RWPE2 (cell line): Measurements from ENCODE around the gene SCLY.

Experiments
- ATAC-seq: fragments of 200-7000 bp; cut with Tn5 transposase; 3 replicates; pipeline ENCODE4 v1.9.1; 2021; ENCODE audit warnings: low read depth
- DNase-seq: peaks from one replicate; pipeline ENCODE4 v3.0.0-alpha.2; 2020; ENCODE audit warnings: low spot score
- H3K27ac ChIP-seq: fragments of 450-650 bp; 2 replicates; pipeline ENCODE4 v1.5.1; 2017; ENCODE audit warnings: mild to moderate bottlenecking; ENCODE audit not compliant: poor library complexity, severe bottlenecking
- H3K27me3 ChIP-seq: fragments of 250-450 bp; sonication (Bioruptor Pico); 2 replicates; pipeline ENCODE4 v1.5.1; 2021; ENCODE audit warnings: mild to moderate bottlenecking, moderate library complexity; ENCODE audit not compliant: insufficient read depth, poor library complexity, severe bottlenecking
- H3K36me3 ChIP-seq: fragments of 250-450 bp; sonication (Bioruptor Pico); 2 replicates; pipeline ENCODE4 v1.5.1; 2020; ENCODE audit warnings: low read depth, mild to moderate bottlenecking, moderate library complexity
- H3K4me1 ChIP-seq: fragments of 250-450 bp; sonication (Bioruptor Pico); 2 replicates; pipeline ENCODE4 v1.5.1; 2021; ENCODE audit warnings: mild to moderate bottlenecking, moderate library complexity; ENCODE audit not compliant: insufficient read depth, poor library complexity, severe bottlenecking
- H3K4me3 ChIP-seq: fragments of 250-450 bp; sonication (Bioruptor Pico); 2 replicates; pipeline ENCODE4 v1.5.1; 2021; ENCODE audit warnings: mild to moderate bottlenecking, moderate library complexity; ENCODE audit not compliant: severe bottlenecking
- H3K9me3 ChIP-seq: fragments of 250-450 bp; sonication (Bioruptor Pico); 2 replicates; pipeline ENCODE4 v1.5.1; 2021; ENCODE audit warnings: mild to moderate bottlenecking, moderate library complexity; ENCODE audit not compliant: severe bottlenecking
- TF ChIP-seq, protein P1 (sequence below): fragments of 450-650 bp; IDR thresholded peaks from one replicate; pipeline ENCODE4 v1.5.1; 2017; ENCODE audit warnings: mild to moderate bottlenecking, moderate library complexity; ENCODE audit not compliant: poor library complexity, severe bottlenecking

Gene SCLY

DNA sequence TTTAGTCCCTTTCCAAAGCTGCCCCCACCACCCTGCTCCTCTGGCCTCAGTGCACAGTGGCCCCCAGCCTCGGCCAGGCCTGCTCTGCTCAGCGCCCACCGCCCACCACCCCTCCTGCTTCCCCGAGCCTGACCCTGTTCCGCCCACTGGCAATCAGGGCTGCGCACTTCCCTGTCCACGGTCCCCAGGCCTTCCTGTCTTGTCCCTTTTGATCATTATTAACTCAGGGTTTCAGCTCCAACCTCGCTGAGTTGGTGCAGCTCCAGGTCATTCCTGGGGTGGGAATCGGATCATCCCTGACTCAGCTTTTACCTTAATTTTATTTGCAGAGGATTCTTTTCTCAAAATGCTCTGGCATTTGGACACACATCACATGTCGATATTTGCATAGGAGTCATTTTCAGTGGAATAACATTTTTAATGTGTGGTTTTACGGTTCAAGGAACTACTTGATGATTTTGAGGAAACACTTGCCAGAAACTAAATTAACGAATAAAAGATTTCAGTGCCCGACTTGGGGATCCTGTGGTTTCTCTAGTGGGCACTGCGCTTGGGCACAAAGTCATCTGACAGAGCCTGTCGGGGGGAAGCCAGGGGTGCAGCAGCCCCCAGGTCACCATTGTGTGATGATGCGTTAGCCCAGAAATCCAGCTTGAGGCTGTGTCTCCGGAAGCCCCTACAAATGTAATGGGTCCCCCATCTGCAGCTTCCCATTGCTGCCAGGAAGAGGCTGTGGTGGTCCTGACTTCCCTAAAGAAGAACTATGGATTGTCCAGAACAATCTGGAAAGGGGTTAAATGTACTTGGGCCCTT, 38.3 kb downstream of the SCLY start:
- H3K4me1 ChIP-seq: no peaks in the 10 kb centered on the region
- no peaks in the 10 kb centered on the region for H3K27me3 ChIP-seq
- ATAC-seq (no peak), DNase-seq (peak; percentile 51)
- H3K9me3 ChIP-seq: no peaks in the 10 kb centered on the region
- TF ChIP-seq, protein P1, sequence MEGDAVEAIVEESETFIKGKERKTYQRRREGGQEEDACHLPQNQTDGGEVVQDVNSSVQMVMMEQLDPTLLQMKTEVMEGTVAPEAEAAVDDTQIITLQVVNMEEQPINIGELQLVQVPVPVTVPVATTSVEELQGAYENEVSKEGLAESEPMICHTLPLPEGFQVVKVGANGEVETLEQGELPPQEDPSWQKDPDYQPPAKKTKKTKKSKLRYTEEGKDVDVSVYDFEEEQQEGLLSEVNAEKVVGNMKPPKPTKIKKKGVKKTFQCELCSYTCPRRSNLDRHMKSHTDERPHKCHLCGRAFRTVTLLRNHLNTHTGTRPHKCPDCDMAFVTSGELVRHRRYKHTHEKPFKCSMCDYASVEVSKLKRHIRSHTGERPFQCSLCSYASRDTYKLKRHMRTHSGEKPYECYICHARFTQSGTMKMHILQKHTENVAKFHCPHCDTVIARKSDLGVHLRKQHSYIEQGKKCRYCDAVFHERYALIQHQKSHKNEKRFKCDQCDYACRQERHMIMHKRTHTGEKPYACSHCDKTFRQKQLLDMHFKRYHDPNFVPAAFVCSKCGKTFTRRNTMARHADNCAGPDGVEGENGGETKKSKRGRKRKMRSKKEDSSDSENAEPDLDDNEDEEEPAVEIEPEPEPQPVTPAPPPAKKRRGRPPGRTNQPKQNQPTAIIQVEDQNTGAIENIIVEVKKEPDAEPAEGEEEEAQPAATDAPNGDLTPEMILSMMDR: no peak
- no peak overlapping the region for H3K27ac ChIP-seq
- H3K36me3 ChIP-seq: no peaks in the 10 kb centered on the region
- no peak overlapping the region for H3K4me3 ChIP-seq

DNA sequence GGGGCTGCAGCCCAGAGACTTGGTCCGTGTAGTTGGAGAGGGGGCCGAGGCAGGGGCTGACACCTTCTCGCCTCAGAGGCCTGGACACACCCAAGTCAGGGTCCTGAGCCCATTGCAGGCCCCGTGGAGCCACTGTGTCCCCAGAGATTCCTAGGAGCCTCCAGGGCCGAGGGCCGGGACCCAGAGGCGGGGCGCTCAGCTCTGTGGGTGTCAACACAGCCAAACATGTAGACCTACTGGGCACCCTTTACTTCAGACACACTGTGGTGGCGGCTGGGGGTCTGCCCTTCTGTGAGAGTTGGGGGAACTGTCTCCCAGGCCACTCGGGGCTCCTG, 38.9 kb downstream of the SCLY start:
- TF ChIP-seq, protein P1: no peak
- Histone ChIP-seq H3K4me3 (no peak overlapping the region), H3K27me3 (no peaks in the 10 kb centered on the region), H3K27ac (no peak overlapping the region), H3K9me3 (no peaks in the 10 kb centered on the region), H3K36me3 (no peaks in the 10 kb centered on the region), H3K4me1 (no peaks in the 10 kb centered on the region)
- DNase-seq: peak; percentile 44
- no peak for ATAC-seq

GRCh38 chr2:238100049-238100820, 39.4 kb downstream of the SCLY start, which contains the start of gene ESPNL:
Gene ESPNL (plus strand): TSS chr2:238100340. CDS start chr2:238100420, 80 bp downstream.
- no peak for ATAC-seq
- no peak within 1 kb of the TSS for H3K27ac ChIP-seq
- no peaks in the 10 kb centered on the region for H3K9me3 ChIP-seq
- no peaks in the 10 kb centered on the region for H3K4me1 ChIP-seq
- no peaks in the 10 kb centered on the region for H3K27me3 ChIP-seq
- no peaks in the 10 kb centered on the region for H3K36me3 ChIP-seq
- DNase-seq: peak; percentile 52
- H3K4me3 ChIP-seq: no peak within 1 kb of the TSS
- TF ChIP-seq, protein P1: no peak

DNA sequence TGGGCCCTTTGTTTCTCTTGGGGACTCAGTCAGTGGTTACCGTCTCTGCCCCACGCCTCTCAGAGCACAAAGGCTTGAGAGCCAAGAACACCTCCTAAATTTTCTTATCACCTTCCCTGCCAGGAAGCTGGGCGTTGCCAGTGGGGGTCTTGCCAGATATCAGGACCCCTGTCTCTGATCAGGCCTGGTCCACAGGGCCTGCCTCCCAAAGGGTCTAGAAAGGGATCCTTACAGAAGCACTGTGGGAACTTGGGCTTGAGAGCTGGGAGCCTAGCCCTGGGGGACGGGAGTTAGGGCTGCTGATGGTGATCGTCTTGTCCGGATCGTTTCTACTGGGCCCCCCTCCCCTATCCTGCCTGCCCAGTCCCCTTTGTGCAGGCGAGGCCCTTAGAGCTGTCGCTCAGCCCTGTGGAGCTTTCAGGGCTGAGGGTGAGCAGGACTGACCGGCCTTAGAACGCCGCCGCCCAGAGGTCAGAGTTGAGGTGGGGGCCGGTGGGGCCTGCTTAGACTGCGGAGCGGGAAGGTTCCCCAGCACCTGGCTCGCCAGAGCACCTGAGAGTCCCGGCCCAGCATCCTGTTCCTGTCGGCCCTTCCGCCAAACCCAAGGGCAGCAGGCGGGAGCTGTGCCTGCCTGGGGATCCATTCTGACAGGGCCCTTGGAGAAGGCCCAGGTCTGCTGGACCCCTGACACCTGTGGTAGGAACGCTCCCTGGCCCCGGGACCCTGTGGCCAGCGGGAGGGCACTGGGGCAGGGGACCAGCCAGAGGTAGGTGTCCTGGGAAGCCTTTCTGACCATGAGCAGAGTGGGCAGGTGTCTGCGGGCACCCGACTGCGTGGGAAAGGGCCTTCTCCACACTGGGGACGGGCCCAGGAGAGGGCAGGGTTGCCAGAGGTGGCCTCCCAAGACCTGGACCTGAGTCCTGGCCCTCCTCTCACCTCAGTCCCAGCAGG, 40.3 kb downstream of the SCLY start:
- no peak overlapping the region for H3K4me3 ChIP-seq
- H3K9me3 ChIP-seq: no peaks in the 10 kb centered on the region
- H3K4me1 ChIP-seq: no peaks in the 10 kb centered on the region
- no peaks in the 10 kb centered on the region for H3K27me3 ChIP-seq
- no peak overlapping the region for H3K27ac ChIP-seq
- no peaks in the 10 kb centered on the region for H3K36me3 ChIP-seq
- TF ChIP-seq, protein P1: no peak
- no peak for ATAC-seq
- peak; percentile 61 for DNase-seq
